Esophagus muscularis mucosa (tissue), 4 donors: ENCODE data around the gene ANKRD23. TPM values are rescaled to one million over a fixed set of nuclear protein-coding genes. Genes with fewer than 3 reads are reported as not detected.

Experiments
- DNase-seq: peaks from one replicate; pipeline ENCODE4 v3.0.0-alpha.2; 2017; ENCODE audit errors: extremely low spot score
- H3K27ac ChIP-seq, 4 donors: fragments of 200-600 bp; sonication (generic); replicated peaks in 1 of 4; 1 replicate in 3 of 4; 2 replicates in 1 of 4; pipeline ENCODE4 v1.5.1; 2016 to 2019; ENCODE audit warnings: mild to moderate bottlenecking in 1 of 4
- H3K27me3 ChIP-seq, 4 donors: fragments of 200-600 bp; sonication (generic); one replicate each; pipeline versions ENCODE4 v1.5.1 to v1.6.0; 2016 to 2019
- H3K36me3 ChIP-seq, 4 donors: fragments of 200-600 bp; sonication (generic); one replicate each; pipeline ENCODE4 v1.5.1; 2016 to 2019
- H3K4me1 ChIP-seq, 4 donors: fragments of 200-600 bp; sonication (generic); one replicate each; pipeline ENCODE4 v1.5.1; 2016 to 2019
- H3K4me3 ChIP-seq, 4 donors: fragments of 200-600 bp; sonication (generic); 1 replicate in 2 of 4; 2 replicates in 2 of 4; pipeline ENCODE4 v1.5.1; 2016 to 2019; ENCODE audit warnings: mild to moderate bottlenecking in 4 of 4, moderate library complexity in 1 of 4
- H3K9me3 ChIP-seq, 4 donors: fragments of 200-600 bp; sonication (generic); 1 replicate in 3 of 4; 2 replicates in 1 of 4; pipeline ENCODE4 v1.5.1; 2016 to 2019
- CTCF ChIP-seq, 3 experiments: fragments of 200-600 bp in 2 of 3; fragments of 450-650 bp in 1 of 3; sonication (generic) in 2 of 3; IDR thresholded peaks; one replicate each; pipeline ENCODE4 v1.5.1; 2017 to 2019; ENCODE audit warnings: antibody characterized with exemption in 3 of 3, mild to moderate bottlenecking in 2 of 3, moderate library complexity in 1 of 3
- EP300 ChIP-seq: sonication (generic); formaldehyde crosslinking; IDR thresholded peaks from one replicate; pipeline ENCODE4 v1.6.1; 2017; ENCODE audit warnings: antibody characterized with exemption
- POLR2A ChIP-seq: fragments of 450-650 bp; IDR thresholded peaks from one replicate; pipeline ENCODE4 v1.6.1; 2017; ENCODE audit warnings: antibody characterized with exemption, moderate library complexity, mild to moderate bottlenecking, low read depth
- POLR2AphosphoS5 ChIP-seq, 2 donors: sonication (generic); formaldehyde crosslinking; IDR thresholded peaks; one replicate each; pipeline ENCODE4 v1.6.1; 2017; ENCODE audit warnings: antibody characterized with exemption in 2 of 2
- WGBS: methylation state at CpG from one replicate; pipeline ENCODE4 v1.1.5; 2018; 5-methylcytosine and 5-hydroxymethylcytosine counted together
- intact Hi-C: fragments of 100-400 bp; cut with DNase I; formaldehyde crosslinking; loops from one replicate; pipeline ENCODE4 v1.15.1; 2023
- total RNA-seq, 4 donors: library from RNA; depleted of rRNA; stranded (reverse); fragments of >200 nt; gene quantifications; one replicate each; pipeline versions ENCODE4 v1.1.0 to v1.2.1, GENCODE V29; 2016

Gene ANKRD23
- total RNA-seq, 4 donors from 2014 or later = 2.2 to 6.0 (median 4.2) TPM

DNA sequence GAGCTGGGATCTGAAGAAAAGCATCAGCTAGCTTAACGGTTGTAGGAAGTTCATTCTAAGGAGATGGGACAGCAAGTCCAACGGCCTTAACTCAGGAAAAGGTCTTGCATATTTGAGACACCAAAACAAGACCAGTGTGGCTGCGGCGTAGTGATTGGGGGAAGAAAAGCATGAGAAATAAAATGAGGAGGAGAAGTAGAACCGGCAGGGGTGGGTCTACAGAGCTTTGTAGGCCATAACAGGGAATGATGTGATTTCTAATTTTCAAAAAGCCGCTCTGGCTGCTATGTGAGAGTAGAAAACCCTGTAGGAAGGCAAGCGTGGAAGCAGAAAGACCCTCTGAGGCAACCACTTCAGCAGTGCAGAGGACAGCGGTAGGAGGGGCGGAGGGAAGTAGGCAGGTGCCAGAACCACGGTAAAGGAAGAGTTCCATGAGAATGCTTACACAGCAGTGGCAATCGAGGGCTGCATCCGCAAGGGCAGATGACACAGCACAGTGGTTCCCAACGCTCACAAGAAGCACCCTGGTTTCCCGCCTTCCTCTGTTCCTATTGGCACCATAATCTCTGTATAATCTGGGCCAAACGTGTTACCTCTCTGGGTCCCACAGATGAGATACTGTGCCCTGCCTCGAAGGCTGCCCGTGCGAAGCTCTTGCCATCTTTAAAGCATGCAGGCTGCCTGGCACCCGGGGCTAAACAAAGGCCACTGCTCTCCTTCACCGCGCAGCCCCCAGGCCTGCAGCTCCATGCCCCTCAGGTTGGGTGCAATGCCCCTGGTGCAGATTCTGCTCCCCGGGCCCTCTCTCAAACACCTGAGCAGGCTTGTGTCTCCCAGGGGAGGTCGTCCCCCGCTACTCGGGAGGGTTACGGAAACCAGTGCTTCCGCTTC lies 13.2 kb upstream of the ANKRD23 start:
- Histone ChIP-seq H3K36me3 (peaks cover 28 to 46% (median 45%) of the 10 kb centered on the region in 4 donors), H3K4me3 (peak overlapping the region; percentile 65 to 82 (median 70)), H3K4me1 (peaks cover 35 to 66% (median 63%) of the 10 kb centered on the region in 4 donors), H3K27me3 (no peaks in the 10 kb centered on the region), H3K9me3 (no peaks in the 10 kb centered on the region), H3K27ac (peak overlapping the region; percentile 84 to 100 (median 85))
- WGBS = 11% methylated on average over 23 of the region's 27 CpGs
- intact Hi-C loops = loop anchor here (2.0 kb wide), 1 partner anchor 40 kb away; the partner anchor contains the start of gene CNNM3
- DNase-seq = no peak
- TF ChIP-seq POLR2AphosphoS5 (IDR thresholded peaks at IDR 0.05) = no peak

- Histone ChIP-seq H3K4me1 (peaks cover 5 to 29% (median 26%) of the 10 kb centered on the region in 4 donors), H3K36me3 (peaks cover 31 to 61% (median 58%) of the 10 kb centered on the region in 4 donors), H3K27me3 (no peaks in the 10 kb centered on the region), H3K9me3 (no peaks in the 10 kb centered on the region), H3K4me3 (no peak overlapping the region), H3K27ac (no peak overlapping the region)
- DNase-seq = no peak
- TF ChIP-seq EP300 = no peak
- TF ChIP-seq POLR2A = no peak
- no peak for TF ChIP-seq CTCF (IDR thresholded peaks at IDR 0.05)
- TF ChIP-seq POLR2AphosphoS5 (IDR thresholded peaks at IDR 0.05) = no peak
- intact Hi-C loops = no loop called here
- WGBS = 98% methylated on average over 13 of the region's 15 CpGs
These were observed 9.5 kb upstream of the ANKRD23 start for GRCh38 chr2:96853321-96853720.

GRCh38 chr2:96852667-96853066 lies 8.8 kb upstream of the ANKRD23 start:
- no peak for TF ChIP-seq EP300
- TF ChIP-seq POLR2A = no peak
- TF ChIP-seq CTCF (IDR thresholded peaks at IDR 0.05) = no peak
- TF ChIP-seq POLR2AphosphoS5 (IDR thresholded peaks at IDR 0.05) = no peak
- DNase-seq = no peak
- Histone ChIP-seq H3K36me3 (peaks cover 38 to 68% (median 65%) of the 10 kb centered on the region in 4 donors), H3K4me3 (no peak overlapping the region), H3K27me3 (no peaks in the 10 kb centered on the region), H3K4me1 (peaks cover 5 to 27% (median 25%) of the 10 kb centered on the region in 4 donors), H3K27ac (no peak overlapping the region), H3K9me3 (no peaks in the 10 kb centered on the region)
- intact Hi-C loops = no loop called here
- WGBS = 93% methylated on average over 6 of the region's 6 CpGs

DNA sequence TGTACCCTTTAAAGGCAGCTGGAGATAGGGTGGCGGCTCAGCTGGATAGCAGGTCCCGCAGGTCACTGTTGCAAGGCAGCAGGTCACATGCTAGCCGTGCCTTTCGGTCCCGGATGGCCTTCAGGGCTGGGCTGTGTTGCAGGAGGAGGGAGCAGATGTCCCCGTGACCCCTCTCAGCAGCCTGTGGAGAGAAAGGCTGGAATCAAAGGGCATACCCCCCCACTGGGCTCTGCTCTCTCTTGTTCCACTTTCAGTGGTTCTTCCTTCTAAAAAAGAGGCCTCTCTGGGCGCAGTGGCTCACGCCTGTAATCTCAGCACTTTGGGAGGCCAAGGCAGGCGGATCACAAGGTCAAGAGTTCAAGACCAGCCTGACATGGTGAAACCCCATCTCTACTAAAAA lies 4.4 kb upstream of the ANKRD23 start:
- H3K27me3 ChIP-seq = no peaks in the 10 kb centered on the region
- 93% methylated on average over 5 of the region's 9 CpGs for WGBS
- intact Hi-C loops = no loop called here
- H3K4me1 ChIP-seq = peaks cover 0 to 10% (median 5%) of the 10 kb centered on the region in 4 donors
- no peak for DNase-seq
- H3K27ac ChIP-seq = no peak overlapping the region
- no peak overlapping the region for H3K4me3 ChIP-seq
- TF ChIP-seq POLR2A = no peak
- no peak for TF ChIP-seq CTCF (IDR thresholded peaks at IDR 0.05)
- no peak for TF ChIP-seq POLR2AphosphoS5 (IDR thresholded peaks at IDR 0.05)
- no peak for TF ChIP-seq EP300
- H3K9me3 ChIP-seq = no peaks in the 10 kb centered on the region
- H3K36me3 ChIP-seq = peaks cover 33 to 85% (median 67%) of the 10 kb centered on the region in 4 donors

GRCh38 chr2:96847586-96847985 lies 3.8 kb upstream of the ANKRD23 start:
- no peaks in the 10 kb centered on the region for H3K9me3 ChIP-seq
- WGBS = 78% methylated on average over 10 of the region's 10 CpGs
- no peaks in the 10 kb centered on the region for H3K27me3 ChIP-seq
- H3K27ac ChIP-seq = no peak overlapping the region
- peaks cover 27 to 78% (median 60%) of the 10 kb centered on the region in 4 donors for H3K36me3 ChIP-seq
- intact Hi-C loops = no loop called here
- H3K4me1 ChIP-seq = peaks cover 4 to 15% (median 7%) of the 10 kb centered on the region in 4 donors
- TF ChIP-seq EP300 = no peak
- no peak for TF ChIP-seq POLR2AphosphoS5 (IDR thresholded peaks at IDR 0.05)
- no peak for TF ChIP-seq POLR2A
- no peak for TF ChIP-seq CTCF (IDR thresholded peaks at IDR 0.05)
- no peak for DNase-seq
- H3K4me3 ChIP-seq = no peak overlapping the region
